Vagina (tissue), 2 donors: Measurements from ENCODE around the gene CDK16.

Experiments
- POLR2A ChIP-seq, 2 donors: fragments of 450-650 bp; IDR thresholded peaks; one replicate each; pipeline ENCODE4 v1.6.1; 2017; ENCODE audit warnings: antibody characterized with exemption in 2 of 2, mild to moderate bottlenecking in 2 of 2, moderate library complexity in 2 of 2
- TF ChIP-seq, protein P1 (sequence below), 3 experiments: fragments of 450-650 bp in 2 of 3; fragments of 200-600 bp in 1 of 3; sonication (generic) in 1 of 3; IDR thresholded peaks; one replicate each; pipeline ENCODE4 v1.5.1; 2017 to 2019; ENCODE audit warnings: antibody characterized with exemption in 3 of 3, mild to moderate bottlenecking in 2 of 3, moderate library complexity in 2 of 3

DNA sequence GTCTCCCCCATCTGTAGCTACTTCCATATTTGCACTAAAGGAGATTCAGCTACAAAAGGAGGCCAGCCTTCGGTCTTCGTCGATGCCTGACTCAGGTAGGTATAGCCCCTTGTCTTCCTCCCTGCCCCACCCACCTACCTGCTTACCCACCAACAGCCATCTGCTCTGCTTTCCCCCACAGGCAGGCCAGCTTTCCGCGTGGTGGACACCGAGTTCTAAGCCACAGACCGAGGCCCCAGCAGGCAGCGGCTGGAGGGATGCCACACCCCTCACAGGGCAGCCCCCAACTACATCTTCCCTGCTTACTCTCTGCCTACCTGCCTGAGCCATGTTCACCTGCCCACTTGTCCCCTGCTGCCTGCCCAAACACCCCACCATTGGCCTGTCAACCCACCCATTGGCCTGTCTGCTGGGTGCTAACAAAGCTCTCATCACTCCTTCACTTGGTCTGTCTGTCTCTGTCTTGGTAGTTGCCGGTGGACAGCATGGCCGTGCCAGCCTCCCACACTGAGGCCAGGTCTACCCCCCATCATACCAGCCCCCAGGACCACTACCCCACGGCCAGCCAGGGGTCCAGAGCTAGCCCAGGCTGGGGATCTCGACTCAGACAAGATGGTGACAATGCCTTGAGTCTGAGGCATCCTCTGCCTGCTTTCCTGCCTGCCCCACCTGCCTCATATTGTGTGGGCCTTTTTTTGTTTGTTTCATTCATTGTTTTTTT lies 10.2 kb downstream of the CDK16 start:
- TF ChIP-seq, protein P1, sequence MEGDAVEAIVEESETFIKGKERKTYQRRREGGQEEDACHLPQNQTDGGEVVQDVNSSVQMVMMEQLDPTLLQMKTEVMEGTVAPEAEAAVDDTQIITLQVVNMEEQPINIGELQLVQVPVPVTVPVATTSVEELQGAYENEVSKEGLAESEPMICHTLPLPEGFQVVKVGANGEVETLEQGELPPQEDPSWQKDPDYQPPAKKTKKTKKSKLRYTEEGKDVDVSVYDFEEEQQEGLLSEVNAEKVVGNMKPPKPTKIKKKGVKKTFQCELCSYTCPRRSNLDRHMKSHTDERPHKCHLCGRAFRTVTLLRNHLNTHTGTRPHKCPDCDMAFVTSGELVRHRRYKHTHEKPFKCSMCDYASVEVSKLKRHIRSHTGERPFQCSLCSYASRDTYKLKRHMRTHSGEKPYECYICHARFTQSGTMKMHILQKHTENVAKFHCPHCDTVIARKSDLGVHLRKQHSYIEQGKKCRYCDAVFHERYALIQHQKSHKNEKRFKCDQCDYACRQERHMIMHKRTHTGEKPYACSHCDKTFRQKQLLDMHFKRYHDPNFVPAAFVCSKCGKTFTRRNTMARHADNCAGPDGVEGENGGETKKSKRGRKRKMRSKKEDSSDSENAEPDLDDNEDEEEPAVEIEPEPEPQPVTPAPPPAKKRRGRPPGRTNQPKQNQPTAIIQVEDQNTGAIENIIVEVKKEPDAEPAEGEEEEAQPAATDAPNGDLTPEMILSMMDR (IDR thresholded peaks at IDR 0.05), result no peak
- TF ChIP-seq POLR2A (IDR thresholded peaks at IDR 0.05), result no peak
